Fibroblast of the aortic adventitia (primary cell): ENCODE data around the gene LIN28B. TPM values are rescaled to one million over a fixed set of nuclear protein-coding genes. Genes with fewer than 3 reads are reported as not detected.
A peak's percentile ranks its signal among the peaks of the same experiment; 100 is the strongest.

Source experiments
- DNase-seq: peaks from one replicate; pipeline ENCODE4 v3.0.0-alpha.2; 2010; ENCODE audit warnings: low read depth
- H3K4me3 ChIP-seq: 2 replicates; pipeline ENCODE4 v1.5.1; 2011; ENCODE audit warnings: low read depth, mild to moderate bottlenecking, control low read depth, low read length, moderate library complexity
- CTCF ChIP-seq: IDR thresholded peaks from 2 replicates; pipeline ENCODE4 v1.5.1; 2011; ENCODE audit warnings: mild to moderate bottlenecking, low read length, control low read depth, inconsistent platforms; ENCODE audit not compliant: insufficient read depth
- total RNA-seq: library from RNA; depleted of rRNA; stranded (reverse); fragments of >200 nt; gene quantifications from 2 replicates; pipeline ENCODE4 v1.2.3, GENCODE V29; 2012; ENCODE audit warnings: low replicate concordance

Gene LIN28B
- total RNA-seq, 1 donor = not detected

- H3K4me3 ChIP-seq = no peak overlapping the region
- DNase-seq = peak; percentile 58
Measured at GRCh38 chr6:105015482-105015881, 58.6 kb downstream of the LIN28B start.

GRCh38 chr6:105019285-105019684 is 62.4 kb downstream of the LIN28B start:
- H3K4me3 ChIP-seq = no peak overlapping the region
- no peak for TF ChIP-seq CTCF
- DNase-seq = no peak

More at GRCh38 chr6:105015482-105015881, 58.6 kb downstream of the LIN28B start:
- TF ChIP-seq CTCF = no peak

DNA sequence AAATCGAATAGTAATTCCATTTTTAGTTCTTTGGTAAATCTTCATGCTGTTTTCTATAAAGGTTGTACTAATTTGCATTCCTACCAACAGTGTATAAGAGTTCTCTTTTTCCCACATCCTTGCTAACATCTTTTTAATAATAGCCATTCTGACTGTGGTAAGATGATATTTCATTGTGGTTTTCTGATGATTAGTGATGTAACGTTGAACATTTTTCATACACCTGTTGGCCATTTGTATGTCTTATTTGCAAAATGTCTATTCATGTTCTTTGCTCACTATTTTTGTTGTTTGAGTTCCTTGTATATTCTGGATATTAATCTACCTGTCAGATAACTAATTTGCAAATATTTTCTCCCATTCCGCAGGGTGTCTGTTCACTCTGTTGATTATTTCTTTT is 64.5 kb downstream of the LIN28B start:
- no peak overlapping the region for H3K4me3 ChIP-seq
- no peak for DNase-seq
- TF ChIP-seq CTCF = no peak

- no peak for DNase-seq
- no peak for TF ChIP-seq CTCF
- H3K4me3 ChIP-seq = no peak overlapping the region
Measured at GRCh38 chr6:105022416-105022815, 65.5 kb downstream of the LIN28B start.

DNA sequence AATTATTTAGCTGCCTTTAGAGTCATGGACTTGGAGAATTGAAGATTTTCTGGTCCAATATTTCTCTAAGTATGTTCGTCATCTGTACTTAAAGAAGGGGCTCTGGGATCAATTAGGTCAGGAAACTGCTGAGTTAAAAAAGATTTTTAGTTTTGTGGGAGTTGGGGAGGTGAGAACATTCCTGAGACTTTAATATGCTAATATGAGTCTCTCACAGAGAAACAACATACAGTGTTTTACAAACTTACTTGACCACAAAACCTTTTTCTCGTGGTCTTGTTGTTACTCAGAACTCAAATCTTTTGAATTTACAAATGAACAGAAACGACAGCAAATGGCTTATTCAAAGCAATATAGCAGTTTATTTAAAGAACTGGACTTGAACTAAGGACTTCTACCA is 67.9 kb downstream of the LIN28B start:
- TF ChIP-seq CTCF = no peak
- H3K4me3 ChIP-seq = no peak overlapping the region
- DNase-seq = no peak

DNA sequence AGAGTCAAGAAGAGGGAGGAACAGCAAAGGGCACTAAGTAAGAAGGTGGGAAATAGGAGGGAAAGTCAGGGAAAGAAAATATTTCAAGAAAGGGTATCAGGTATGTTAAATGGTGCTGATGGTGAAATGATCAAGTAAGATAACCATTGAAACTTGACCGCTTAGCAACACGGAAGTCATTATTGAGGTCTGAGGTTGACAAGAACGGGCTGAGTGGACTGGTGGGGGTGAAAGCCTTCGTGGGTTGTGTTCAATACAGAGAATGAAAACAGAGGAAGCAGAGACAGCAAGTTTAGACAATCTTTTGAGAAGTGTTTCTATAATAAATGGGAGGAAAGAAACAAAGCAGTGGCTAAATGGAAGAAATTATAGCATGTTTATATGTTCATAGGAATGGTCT is 72.0 kb downstream of the LIN28B start:
- DNase-seq = no peak
- TF ChIP-seq CTCF = no peak
- no peak overlapping the region for H3K4me3 ChIP-seq

DNA sequence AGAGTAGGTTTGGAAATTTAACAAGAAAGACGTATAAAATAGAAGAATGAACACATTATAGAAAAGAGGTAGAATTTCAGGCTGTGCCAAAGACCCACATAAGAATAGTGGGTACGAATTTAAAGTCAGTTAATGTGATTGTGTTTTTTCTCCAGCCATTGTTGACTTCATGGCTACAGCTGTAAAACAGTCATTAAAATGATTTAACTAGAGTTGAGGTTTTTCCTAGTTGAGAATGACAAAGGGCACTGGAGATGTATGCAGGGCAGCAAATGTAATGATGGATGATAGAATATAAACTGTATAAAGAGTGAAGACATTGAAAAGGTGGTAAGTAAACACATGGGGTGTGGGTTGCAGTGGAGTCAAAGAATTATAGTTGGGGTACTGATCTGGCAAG is 72.7 kb downstream of the LIN28B start:
- no peak for DNase-seq
- no peak overlapping the region for H3K4me3 ChIP-seq
- TF ChIP-seq CTCF = no peak
